Sigmoid colon (tissue), 7 donors: ENCODE results near the gene ARID5A. TPM values are rescaled to one million over a fixed set of nuclear protein-coding genes. Genes with fewer than 3 reads are reported as not detected.

Source experiments
- DNase-seq: peaks from one replicate; pipeline ENCODE4 v3.0.0-alpha.2; 2019
- H3K27ac ChIP-seq, 4 donors: fragments of 200-600 bp; sonication (generic); one replicate each; pipeline ENCODE4 v1.5.1; 2016 to 2019; ENCODE audit warnings: mild to moderate bottlenecking in 1 of 4
- H3K27me3 ChIP-seq, 3 donors: fragments of 200-600 bp; sonication (generic); one replicate each; pipeline ENCODE4 v1.5.1; 2019; ENCODE audit warnings: mild to moderate bottlenecking in 1 of 3
- H3K36me3 ChIP-seq, 4 donors: fragments of 200-600 bp; sonication (generic); one replicate each; pipeline ENCODE4 v1.5.1; 2016 to 2019
- H3K4me1 ChIP-seq, 4 donors: fragments of 200-600 bp; sonication (generic); one replicate each; pipeline ENCODE4 v1.5.1; 2017 to 2019
- H3K4me3 ChIP-seq, 4 donors: fragments of 200-600 bp; sonication (generic); one replicate each; pipeline ENCODE4 v1.5.1; 2017 to 2019; ENCODE audit warnings: mild to moderate bottlenecking in 2 of 4, moderate library complexity in 1 of 4
- H3K9me3 ChIP-seq, 4 donors: fragments of 200-600 bp in 3 of 4; sonication (generic) in 3 of 4; one replicate each; pipeline versions ENCODE4 v1.5.1 to v1.6.1; 2013 to 2019
- CTCF ChIP-seq, 4 experiments: fragments of 450-650 bp in 3 of 4; fragments of 200-600 bp in 1 of 4; IDR thresholded peaks; one replicate each; pipeline ENCODE4 v1.5.1; 2016 to 2019; ENCODE audit warnings: antibody characterized with exemption in 4 of 4, mild to moderate bottlenecking in 3 of 4, moderate library complexity in 2 of 4
- EP300 ChIP-seq, 4 donors: sonication (generic); formaldehyde crosslinking; IDR thresholded peaks; one replicate each; pipeline ENCODE4 v1.6.1; 2017; ENCODE audit warnings: antibody characterized with exemption in 4 of 4
- POLR2A ChIP-seq, 2 donors: fragments of 450-650 bp; IDR thresholded peaks; one replicate each; pipeline ENCODE4 v1.6.1; 2016; ENCODE audit warnings: antibody characterized with exemption in 2 of 2, mild to moderate bottlenecking in 2 of 2, moderate library complexity in 2 of 2
- POLR2AphosphoS5 ChIP-seq, 4 donors: sonication (generic); formaldehyde crosslinking; IDR thresholded peaks; one replicate each; pipeline ENCODE4 v1.6.1; 2017; ENCODE audit warnings: antibody characterized with exemption in 4 of 4
- WGBS, 2 donors: extraction: QIAGEN DNeasy Blood & Tissue Kit; methylation state at CpG; one replicate each; pipeline ENCODE4 v1.1.7; 2013; 5-methylcytosine and 5-hydroxymethylcytosine counted together
- intact Hi-C: fragments of 100-400 bp; cut with DNase I; formaldehyde crosslinking; loops from one replicate; pipeline ENCODE4 v1.15.1; 2023
- polyA plus RNA-seq, 3 donors: library from polyadenylated mRNA; stranded (reverse); fragments of 200-250 nt; gene quantifications; one replicate each; pipeline ENCODE4 v1.2.3, GENCODE V29; 2013
- total RNA-seq, 4 donors: library from RNA; depleted of rRNA; stranded (reverse); fragments of >200 nt; gene quantifications; one replicate each; pipeline ENCODE4 v1.1.0, GENCODE V29; 2016
- donor health status: healthy with polysubstance abuse.
- donor health status: Bipolar disorder and iron deficiency.
- donor health status: healthy.

Gene ARID5A
- total and polyA plus RNA-seq, 7 donors: 7.8 to 179 (median 17.9) TPM

GRCh38 chr2:96579422-96579821, 42.9 kb downstream of the ARID5A start:
- DNase-seq: no peak
- intact Hi-C loops: no loop called here
- 94 to 100% methylated on average over 2 of the region's 2 CpGs for WGBS, 2 donors
- H3K27ac ChIP-seq: no peak overlapping the region
- no peaks in the 10 kb centered on the region for H3K9me3 ChIP-seq
- H3K4me3 ChIP-seq: no peak overlapping the region
- H3K36me3 ChIP-seq: peaks cover 0 to 4% (median 0%) of the 10 kb centered on the region in 4 donors
- no peak for TF ChIP-seq EP300 (IDR thresholded peaks at IDR 0.05)
- TF ChIP-seq POLR2A (IDR thresholded peaks at IDR 0.05): no peak
- no peak for TF ChIP-seq CTCF (IDR thresholded peaks at IDR 0.05)
- no peak for TF ChIP-seq POLR2AphosphoS5 (IDR thresholded peaks at IDR 0.05)
- no peaks in the 10 kb centered on the region for H3K27me3 ChIP-seq
- H3K4me1 ChIP-seq: no peaks in the 10 kb centered on the region

GRCh38 chr2:96580771-96581170, 44.2 kb downstream of the ARID5A start:
- Histone ChIP-seq H3K4me3 (no peak overlapping the region), H3K9me3 (no peaks in the 10 kb centered on the region), H3K4me1 (no peaks in the 10 kb centered on the region), H3K36me3 (peaks cover 0 to 9% (median 0%) of the 10 kb centered on the region in 4 donors), H3K27me3 (no peaks in the 10 kb centered on the region), H3K27ac (no peak overlapping the region)
- intact Hi-C loops: no loop called here
- TF ChIP-seq CTCF (IDR thresholded peaks at IDR 0.05): no peak
- TF ChIP-seq POLR2A (IDR thresholded peaks at IDR 0.05): no peak
- TF ChIP-seq POLR2AphosphoS5 (IDR thresholded peaks at IDR 0.05): no peak
- no peak for TF ChIP-seq EP300 (IDR thresholded peaks at IDR 0.05)
- WGBS, 2 donors: 90 to 96% methylated on average over 4 of the region's 4 CpGs
- no peak for DNase-seq

- Histone ChIP-seq H3K4me1 (no peaks in the 10 kb centered on the region), H3K9me3 (no peaks in the 10 kb centered on the region), H3K36me3 (peaks cover 0 to 9% (median 0%) of the 10 kb centered on the region in 4 donors), H3K27me3 (no peaks in the 10 kb centered on the region), H3K27ac (no peak overlapping the region), H3K4me3 (no peak overlapping the region)
- WGBS, 2 donors: 81 to 92% methylated on average over 4 of the region's 4 CpGs
- intact Hi-C loops: no loop called here
- TF ChIP-seq EP300 (IDR thresholded peaks at IDR 0.05) (no peak), POLR2A (IDR thresholded peaks at IDR 0.05) (no peak), CTCF (IDR thresholded peaks at IDR 0.05) (no peak), POLR2AphosphoS5 (IDR thresholded peaks at IDR 0.05) (no peak)
- DNase-seq: no peak
Measured at GRCh38 chr2:96584017-96584416, 47.5 kb downstream of the ARID5A start.

GRCh38 chr2:96587843-96588242, 51.3 kb downstream of the ARID5A start:
- intact Hi-C loops: no loop called here
- WGBS, 2 donors: 96 to 100% methylated on average over 1 of the region's 1 CpG
- TF ChIP-seq POLR2AphosphoS5 (IDR thresholded peaks at IDR 0.05) (no peak), CTCF (IDR thresholded peaks at IDR 0.05) (no peak), POLR2A (IDR thresholded peaks at IDR 0.05) (no peak), EP300 (IDR thresholded peaks at IDR 0.05) (no peak)

GRCh38 chr2:96591054-96591453, 54.5 kb downstream of the ARID5A start:
- H3K27me3 ChIP-seq: no peaks in the 10 kb centered on the region
- WGBS, 2 donors: 41 to 72% methylated on average over 2 of the region's 2 CpGs
- no peaks in the 10 kb centered on the region for H3K4me1 ChIP-seq
- peaks cover 20 to 50% (median 32%) of the 10 kb centered on the region in 4 donors for H3K36me3 ChIP-seq
- DNase-seq: no peak
- intact Hi-C loops: no loop called here
- no peaks in the 10 kb centered on the region for H3K9me3 ChIP-seq
- H3K4me3 ChIP-seq: no peak overlapping the region
- H3K27ac ChIP-seq: no peak overlapping the region
- TF ChIP-seq POLR2A (IDR thresholded peaks at IDR 0.05) (no peak), EP300 (IDR thresholded peaks at IDR 0.05) (no peak), CTCF (IDR thresholded peaks at IDR 0.05) (no peak), POLR2AphosphoS5 (IDR thresholded peaks at IDR 0.05) (no peak)

More at GRCh38 chr2:96587843-96588242, 51.3 kb downstream of the ARID5A start:
- no peaks in the 10 kb centered on the region for H3K9me3 ChIP-seq
- DNase-seq: no peak
- no peaks in the 10 kb centered on the region for H3K27me3 ChIP-seq
- H3K4me1 ChIP-seq: no peaks in the 10 kb centered on the region
- peaks cover 0 to 27% (median 8%) of the 10 kb centered on the region in 4 donors for H3K36me3 ChIP-seq
- no peak overlapping the region for H3K4me3 ChIP-seq
- no peak overlapping the region for H3K27ac ChIP-seq
